ENCODE measurements around the gene RGS19. TPM values are rescaled to one million over a fixed set of nuclear protein-coding genes. Genes with fewer than 3 reads are reported as not detected.

Gene RGS19
- total RNA-seq, 1 donor from 2014 or later: 53.4 TPM

DNA sequence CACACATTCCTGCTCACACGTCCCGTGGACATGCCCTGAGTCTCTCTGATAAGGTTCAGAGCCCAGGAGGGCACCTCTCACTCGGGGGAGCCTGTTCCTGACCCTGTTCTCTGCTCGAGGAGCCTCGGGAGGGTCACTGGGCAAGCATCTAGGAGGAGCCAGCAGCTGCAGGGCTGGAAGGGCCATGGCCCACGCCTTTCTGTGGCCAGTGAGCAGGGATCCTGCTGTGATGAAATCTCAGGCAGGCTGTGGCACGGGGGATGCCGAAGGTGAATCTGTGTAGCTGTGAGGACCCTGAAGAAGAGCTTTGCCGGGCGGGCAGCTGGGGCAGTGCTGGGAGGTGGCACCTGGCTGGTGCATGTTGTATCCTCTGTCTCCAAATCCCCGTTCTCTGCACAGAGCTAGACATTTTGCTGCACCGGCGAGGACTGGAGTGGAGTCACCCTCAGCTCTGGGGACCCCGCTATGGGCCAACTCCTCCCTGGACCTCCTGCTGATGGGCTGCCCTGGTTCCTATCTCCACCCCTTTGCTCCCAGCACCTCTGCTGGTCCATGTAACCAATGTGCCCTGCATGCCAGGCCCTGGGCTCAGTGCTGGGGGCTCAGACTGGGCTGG is 35.1 kb upstream of the RGS19 start:
- Mint-ChIP-seq H3K4me1 (peaks cover 11% of the 10 kb centered on the region), H3K9me3 (no peaks in the 10 kb centered on the region), H3K36me3 (ENCODE audit: low read depth) (no peaks in the 10 kb centered on the region), H3K4me3 (no peak overlapping the region), H3K27ac (no peak overlapping the region), H3K27me3 (no peaks in the 10 kb centered on the region)
- DNase-seq: no peak
- no peak for ATAC-seq (ENCODE audit: low read depth)
- TF ChIP-seq, protein P1, sequence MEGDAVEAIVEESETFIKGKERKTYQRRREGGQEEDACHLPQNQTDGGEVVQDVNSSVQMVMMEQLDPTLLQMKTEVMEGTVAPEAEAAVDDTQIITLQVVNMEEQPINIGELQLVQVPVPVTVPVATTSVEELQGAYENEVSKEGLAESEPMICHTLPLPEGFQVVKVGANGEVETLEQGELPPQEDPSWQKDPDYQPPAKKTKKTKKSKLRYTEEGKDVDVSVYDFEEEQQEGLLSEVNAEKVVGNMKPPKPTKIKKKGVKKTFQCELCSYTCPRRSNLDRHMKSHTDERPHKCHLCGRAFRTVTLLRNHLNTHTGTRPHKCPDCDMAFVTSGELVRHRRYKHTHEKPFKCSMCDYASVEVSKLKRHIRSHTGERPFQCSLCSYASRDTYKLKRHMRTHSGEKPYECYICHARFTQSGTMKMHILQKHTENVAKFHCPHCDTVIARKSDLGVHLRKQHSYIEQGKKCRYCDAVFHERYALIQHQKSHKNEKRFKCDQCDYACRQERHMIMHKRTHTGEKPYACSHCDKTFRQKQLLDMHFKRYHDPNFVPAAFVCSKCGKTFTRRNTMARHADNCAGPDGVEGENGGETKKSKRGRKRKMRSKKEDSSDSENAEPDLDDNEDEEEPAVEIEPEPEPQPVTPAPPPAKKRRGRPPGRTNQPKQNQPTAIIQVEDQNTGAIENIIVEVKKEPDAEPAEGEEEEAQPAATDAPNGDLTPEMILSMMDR (IDR thresholded peaks at IDR 0.05): no peak
- POLR2A ChIA-PET: no interaction called here
- intact Hi-C loops (cut with micrococcal nuclease): no loop called here
- CTCF ChIA-PET: no interaction called here

DNA sequence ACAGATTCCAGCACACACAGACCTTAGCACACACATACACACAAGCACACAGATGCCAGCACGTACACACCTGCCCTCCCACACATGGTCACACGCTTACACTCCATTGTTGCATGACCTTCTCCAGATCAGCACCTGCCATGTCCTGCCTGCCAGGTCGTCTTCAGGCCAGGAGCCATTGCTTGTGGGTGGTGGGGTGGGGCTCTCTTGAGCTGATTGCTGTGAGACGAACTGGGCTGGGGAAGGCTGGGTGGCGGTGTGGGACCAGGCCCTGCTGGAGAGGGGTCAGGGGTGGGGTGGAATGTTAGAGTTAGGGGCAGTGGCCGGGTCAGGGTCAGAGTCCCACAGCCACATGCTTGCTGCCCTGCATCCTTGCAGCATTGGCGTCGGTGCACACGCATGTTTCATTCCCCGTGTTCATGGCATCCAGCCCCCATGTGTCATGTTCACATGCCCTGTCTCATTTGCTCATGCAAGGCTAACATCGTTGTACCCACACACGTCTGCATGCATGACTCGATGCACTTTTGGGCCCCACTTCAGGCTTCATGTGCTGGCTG is 34.6 kb upstream of the RGS19 start:
- TF ChIP-seq, protein P1 (IDR thresholded peaks at IDR 0.05): no peak
- DNase-seq: no peak
- H3K4me3 Mint-ChIP-seq: no peak overlapping the region
- no peak overlapping the region for H3K27ac Mint-ChIP-seq
- ChIA-PET CTCF (no interaction called here), POLR2A (no interaction called here)
- no peaks in the 10 kb centered on the region for H3K9me3 Mint-ChIP-seq
- H3K27me3 Mint-ChIP-seq: no peaks in the 10 kb centered on the region
- no peak for ATAC-seq (ENCODE audit: low read depth)
- intact Hi-C loops (cut with micrococcal nuclease): no loop called here
- peaks cover 13% of the 10 kb centered on the region for H3K4me1 Mint-ChIP-seq
- no peaks in the 10 kb centered on the region for H3K36me3 Mint-ChIP-seq (ENCODE audit: low read depth)

DNA sequence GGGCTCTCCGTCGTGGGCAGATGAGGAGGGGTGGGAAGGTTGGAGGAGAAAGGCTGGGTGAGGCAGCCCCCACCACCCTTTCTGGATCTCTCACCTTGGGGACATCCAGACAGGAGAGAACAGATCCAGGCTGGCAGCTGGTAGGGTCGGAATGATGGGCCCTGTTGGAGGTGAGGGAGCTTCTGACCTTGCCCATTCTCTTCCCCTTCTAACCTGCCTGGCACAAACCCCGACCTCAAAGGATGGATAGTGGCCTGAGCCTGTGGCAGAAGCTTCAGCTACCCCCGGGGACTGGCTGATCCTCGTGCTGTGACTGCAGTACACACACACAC is 34.1 kb upstream of the RGS19 start:
- H3K27ac Mint-ChIP-seq: no peak overlapping the region
- ATAC-seq (ENCODE audit: low read depth) (no peak), DNase-seq (no peak)
- TF ChIP-seq, protein P1 (IDR thresholded peaks at IDR 0.05): no peak
- POLR2A ChIA-PET: no interaction called here
- no peaks in the 10 kb centered on the region for H3K9me3 Mint-ChIP-seq
- CTCF ChIA-PET: no interaction called here
- no peak overlapping the region for H3K4me3 Mint-ChIP-seq
- peaks cover 18% of the 10 kb centered on the region for H3K4me1 Mint-ChIP-seq
- intact Hi-C loops (cut with micrococcal nuclease): no loop called here
- no peaks in the 10 kb centered on the region for H3K36me3 Mint-ChIP-seq (ENCODE audit: low read depth)
- H3K27me3 Mint-ChIP-seq: no peaks in the 10 kb centered on the region

DNA sequence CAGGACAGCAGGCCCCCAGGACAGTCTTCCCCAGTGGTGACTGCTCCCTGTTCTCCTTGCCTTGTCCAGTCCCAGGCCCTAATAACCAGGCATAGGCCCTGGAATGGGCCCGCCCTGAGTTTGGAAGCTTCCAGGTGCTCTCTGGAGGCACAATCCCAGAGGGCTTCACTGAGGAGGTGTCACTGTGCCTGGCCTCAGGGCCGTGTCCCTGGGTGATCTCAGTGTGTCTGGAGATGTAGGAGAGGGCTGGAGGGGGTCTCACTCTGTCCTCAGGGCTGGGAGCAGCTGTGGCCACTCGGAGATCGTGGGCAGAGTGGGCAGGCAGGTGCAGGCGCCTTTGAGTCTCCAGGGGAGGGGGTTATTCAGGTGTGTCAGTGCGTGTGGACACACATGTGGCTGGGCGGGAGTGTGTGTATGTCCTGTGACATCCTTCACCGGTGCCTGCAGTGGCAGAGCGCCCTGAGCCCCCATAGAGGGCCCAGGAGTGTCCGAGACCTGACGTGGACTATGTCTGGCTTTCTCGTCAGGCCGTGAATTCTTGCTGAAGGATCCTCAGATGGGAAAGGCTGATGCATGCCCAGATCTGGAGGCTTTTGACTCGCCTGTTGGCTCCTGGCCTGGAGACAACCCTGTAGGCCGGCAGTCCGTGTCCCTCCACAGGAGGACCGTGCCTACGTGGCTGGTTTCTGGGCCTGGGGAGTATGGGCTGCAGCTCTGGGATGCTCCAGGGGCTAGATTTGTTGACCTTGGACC is 33.5 kb upstream of the RGS19 start:
- H3K27ac Mint-ChIP-seq: no peak overlapping the region
- no peaks in the 10 kb centered on the region for H3K36me3 Mint-ChIP-seq (ENCODE audit: low read depth)
- H3K9me3 Mint-ChIP-seq: no peaks in the 10 kb centered on the region
- intact Hi-C loops (cut with micrococcal nuclease): no loop called here
- ATAC-seq (ENCODE audit: low read depth) (no peak), DNase-seq (no peak)
- H3K4me1 Mint-ChIP-seq: peaks cover 23% of the 10 kb centered on the region
- TF ChIP-seq, protein P1 (IDR thresholded peaks at IDR 0.05): no peak
- ChIA-PET CTCF (no interaction called here), POLR2A (no interaction called here)
- no peaks in the 10 kb centered on the region for H3K27me3 Mint-ChIP-seq
- no peak overlapping the region for H3K4me3 Mint-ChIP-seq

DNA sequence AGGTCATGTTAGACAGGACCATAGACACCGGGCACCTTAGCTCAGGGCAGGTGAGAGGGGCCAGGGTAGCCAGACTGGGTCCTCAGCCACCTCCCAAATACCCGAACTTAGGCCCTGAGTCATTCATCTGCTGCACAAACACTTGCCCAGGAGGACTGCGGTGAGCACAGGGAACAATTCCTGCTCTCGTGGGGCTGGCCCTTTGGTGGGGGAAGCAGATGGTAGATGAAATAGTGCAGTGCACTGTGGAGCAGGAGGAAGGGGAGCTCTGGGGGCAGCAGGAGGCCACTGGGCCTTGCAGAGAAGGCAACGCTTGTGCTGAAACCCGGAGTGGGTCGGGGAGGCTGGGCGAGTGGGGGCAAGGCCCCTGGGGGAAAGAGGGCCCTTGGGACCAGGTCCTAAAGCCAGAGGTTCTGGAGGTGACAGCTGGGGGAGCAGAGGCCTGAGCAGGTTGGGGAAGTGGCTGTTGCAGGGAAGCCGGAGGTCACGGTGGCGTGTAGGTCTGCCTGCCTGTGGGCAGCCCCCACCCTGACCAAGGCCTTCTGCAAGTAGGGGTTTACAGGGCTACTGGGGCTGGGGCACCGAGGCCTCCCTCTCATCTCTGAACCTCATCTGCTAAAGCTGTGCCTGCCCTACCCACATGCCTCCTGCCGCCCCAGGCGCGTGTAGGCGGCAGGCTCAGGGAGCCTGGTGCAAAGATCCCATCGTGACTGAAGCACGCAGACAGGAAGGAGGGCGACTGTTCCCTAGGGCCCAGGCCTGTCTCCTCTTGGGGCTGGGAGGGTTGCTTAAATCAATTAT is 32.7 kb upstream of the RGS19 start:
- H3K27ac Mint-ChIP-seq: no peak overlapping the region
- no peaks in the 10 kb centered on the region for H3K36me3 Mint-ChIP-seq (ENCODE audit: low read depth)
- H3K4me1 Mint-ChIP-seq: peaks cover 31% of the 10 kb centered on the region
- no peak for ATAC-seq (ENCODE audit: low read depth)
- CTCF ChIA-PET: interaction anchor here (0.7 to 1.4 kb wide), 3 partner anchors 8 to 42 kb away, joined by 3 to 6 read pairs (median 3); no protein-coding TSS in a partner anchor
- DNase-seq: peak; percentile 13
- intact Hi-C loops (cut with micrococcal nuclease): no loop called here
- H3K27me3 Mint-ChIP-seq: no peaks in the 10 kb centered on the region
- TF ChIP-seq, protein P1 (IDR thresholded peaks at IDR 0.05): no peak
- H3K9me3 Mint-ChIP-seq: no peaks in the 10 kb centered on the region
- POLR2A ChIA-PET: no interaction called here
- no peak overlapping the region for H3K4me3 Mint-ChIP-seq
